Heart left ventricle (tissue), 13 donors: ENCODE results near the gene EVX2.

ENCODE experiments used
- POLR2A ChIP-seq, 2 donors: fragments of 450-650 bp; IDR thresholded peaks; one replicate each; pipeline ENCODE4 v1.6.1; 2017; ENCODE audit warnings: antibody characterized with exemption in 2 of 2, mild to moderate bottlenecking in 2 of 2, moderate library complexity in 2 of 2
- TF ChIP-seq, protein P1 (sequence below), 12 donors: fragments of 200-600 bp; sonication (generic) in 4 of 12; IDR thresholded peaks; one replicate each; pipeline versions ENCODE4 v1.5.0 to v1.8.0; 2018 to 2022; ENCODE audit warnings: antibody characterized with exemption in 12 of 12, mild to moderate bottlenecking in 5 of 12
- donor health status: ischemic (EF 13 %, LVEDD 7.1; RV severe dilation, severe dysfunction).
- donor health status: DM: no; HTN: yes; CAD: no.
- donor health status: DM: no; HTN: no; CAD: no.
- donor health status: ischemic (EF 25% LVEDD 6.9; RV normal size, moderate dysfunction).
- donor health status: ischemic (EF 25% LVEDD 5.7; RV mildly dilated, moderate dysfunction).
- donor health status: ischemic (EF 35%, LVEDD 5.7; RV mildly dilated, moderate dysfunction).
- donor health status: nonischemic (EF 11% LVEDD 7.7; RV severe dilation, severe dysfunction).
- donor health status: DM: yes; HTN: yes; CAD: no.
- donor health status: PGD.
- donor health status: ischemic (EF 29% LVEDD 5.4; RV normal size, mild dysfunction).
- donor health status: nonischemic (EF 23%, LVEDD 6.1; RV moderate dilation, normal function).

DNA sequence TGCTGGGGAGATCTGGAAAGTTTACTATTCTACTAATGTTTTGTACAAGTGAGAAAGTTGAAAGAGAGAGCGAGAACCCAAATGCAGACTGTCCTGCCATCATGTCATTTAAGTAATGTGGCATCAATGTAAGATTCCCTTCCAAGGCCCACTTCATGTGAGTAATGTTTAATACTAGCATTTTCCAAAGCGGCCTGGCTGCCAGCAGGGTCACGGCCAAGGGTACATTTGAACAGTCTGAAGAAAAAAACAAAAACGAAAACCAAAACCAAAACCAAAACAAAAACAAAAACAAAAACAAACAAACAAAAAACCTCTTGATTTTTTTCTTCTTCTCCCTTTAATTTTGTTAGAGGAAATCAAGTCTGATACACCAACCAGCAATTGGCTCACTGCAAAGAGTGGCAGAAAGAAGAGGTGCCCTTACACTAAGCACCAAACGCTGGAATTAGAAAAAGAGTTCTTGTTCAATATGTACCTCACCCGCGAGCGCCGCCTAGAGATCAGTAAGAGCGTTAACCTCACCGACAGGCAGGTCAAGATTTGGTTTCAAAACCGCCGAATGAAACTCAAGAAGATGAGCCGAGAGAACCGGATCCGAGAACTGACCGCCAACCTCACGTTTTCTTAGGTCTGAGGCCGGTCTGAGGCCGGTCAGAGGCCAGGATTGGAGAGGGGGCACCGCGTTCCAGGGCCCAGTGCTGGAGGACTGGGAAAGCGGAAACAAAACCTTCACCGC, 35.0 kb upstream of the EVX2 start:
- TF ChIP-seq, protein P1, sequence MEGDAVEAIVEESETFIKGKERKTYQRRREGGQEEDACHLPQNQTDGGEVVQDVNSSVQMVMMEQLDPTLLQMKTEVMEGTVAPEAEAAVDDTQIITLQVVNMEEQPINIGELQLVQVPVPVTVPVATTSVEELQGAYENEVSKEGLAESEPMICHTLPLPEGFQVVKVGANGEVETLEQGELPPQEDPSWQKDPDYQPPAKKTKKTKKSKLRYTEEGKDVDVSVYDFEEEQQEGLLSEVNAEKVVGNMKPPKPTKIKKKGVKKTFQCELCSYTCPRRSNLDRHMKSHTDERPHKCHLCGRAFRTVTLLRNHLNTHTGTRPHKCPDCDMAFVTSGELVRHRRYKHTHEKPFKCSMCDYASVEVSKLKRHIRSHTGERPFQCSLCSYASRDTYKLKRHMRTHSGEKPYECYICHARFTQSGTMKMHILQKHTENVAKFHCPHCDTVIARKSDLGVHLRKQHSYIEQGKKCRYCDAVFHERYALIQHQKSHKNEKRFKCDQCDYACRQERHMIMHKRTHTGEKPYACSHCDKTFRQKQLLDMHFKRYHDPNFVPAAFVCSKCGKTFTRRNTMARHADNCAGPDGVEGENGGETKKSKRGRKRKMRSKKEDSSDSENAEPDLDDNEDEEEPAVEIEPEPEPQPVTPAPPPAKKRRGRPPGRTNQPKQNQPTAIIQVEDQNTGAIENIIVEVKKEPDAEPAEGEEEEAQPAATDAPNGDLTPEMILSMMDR (IDR thresholded peaks at IDR 0.05) = peak in 8 of 12 donors; percentile 6 to 27 (median 20)
- no peak for TF ChIP-seq POLR2A (IDR thresholded peaks at IDR 0.05)
